MCF 10A (cell line): ENCODE measurements around the gene MAGI1. TPM values are rescaled to one million over a fixed set of nuclear protein-coding genes. Genes with fewer than 3 reads are reported as not detected.

Experiments used
- BruUV-seq: library from RNA; stranded (reverse); fragments of 400-500 nt; replicated peaks from 2 replicates; lab custom pipeline; 2021; lab: Mats Ljungman, UMichigan
- CTCF ChIA-PET: fragments of 300-600 bp; sonication (Branson Sonifier 250); formaldehyde crosslinking; extraction: SDS; loops from one replicate; lab custom pipeline; 2021; ENCODE audit warnings: antibody characterized with exemption, inconsistent platforms; lab: Yijun Ruan, JAX
- POLR2A ChIA-PET: fragments of 300-600, 350-650 bp; sonication (Branson Sonifier 250); formaldehyde crosslinking; extraction: SDS; loops from one replicate; lab custom pipeline; 2020; ENCODE audit warnings: antibody characterized with exemption, inconsistent platforms; lab: Yijun Ruan, JAX
- DNase-seq: peaks from one replicate; pipeline ENCODE4 v3.0.0-alpha.2; 2018; ENCODE audit not compliant: unreplicated experiment
- H3K27ac Mint-ChIP-seq: one replicate; pipeline ENCODE4 v1.8.0; 2022; ENCODE audit warnings: mild to moderate bottlenecking, low read depth, mixed read lengths; ENCODE audit not compliant: unreplicated experiment
- H3K27me3 Mint-ChIP-seq: one replicate; pipeline ENCODE4 v1.8.0; 2022; ENCODE audit warnings: mixed read lengths; ENCODE audit not compliant: insufficient read depth, unreplicated experiment
- H3K36me3 Mint-ChIP-seq: one replicate; pipeline ENCODE4 v1.8.0; 2022; ENCODE audit warnings: mild to moderate bottlenecking, moderate library complexity, mixed read lengths; ENCODE audit not compliant: insufficient read depth, unreplicated experiment
- H3K4me1 Mint-ChIP-seq: one replicate; pipeline ENCODE4 v1.8.0; 2022; ENCODE audit warnings: mixed read lengths; ENCODE audit not compliant: insufficient read depth, unreplicated experiment
- H3K4me3 Mint-ChIP-seq: one replicate; pipeline ENCODE4 v1.8.0; 2022; ENCODE audit warnings: mild to moderate bottlenecking, moderate library complexity, mixed read lengths; ENCODE audit not compliant: unreplicated experiment
- H3K9me3 Mint-ChIP-seq: one replicate; pipeline ENCODE4 v1.8.0; 2022; ENCODE audit warnings: mixed read lengths; ENCODE audit not compliant: unreplicated experiment
- intact Hi-C: fragments of 100-400 bp; cut with micrococcal nuclease; formaldehyde crosslinking; loops from 2 replicates; pipeline ENCODE4 v1.14.1; 2022
- total RNA-seq: library from RNA; stranded (reverse); gene quantifications from 2 replicates; pipeline ENCODE4 v1.2.3, GENCODE V29; 2022
- TF ChIP-seq, protein P1 (sequence below): fragments of 200-600 bp; IDR thresholded peaks from one replicate; pipeline ENCODE4 v1.8.0; 2022; ENCODE audit warnings: antibody characterized with exemption, mild to moderate bottlenecking; ENCODE audit not compliant: unreplicated experiment

MAGI1 gene
- total RNA-seq, 1 experiment from 2014 or later: 6.2 TPM

DNA sequence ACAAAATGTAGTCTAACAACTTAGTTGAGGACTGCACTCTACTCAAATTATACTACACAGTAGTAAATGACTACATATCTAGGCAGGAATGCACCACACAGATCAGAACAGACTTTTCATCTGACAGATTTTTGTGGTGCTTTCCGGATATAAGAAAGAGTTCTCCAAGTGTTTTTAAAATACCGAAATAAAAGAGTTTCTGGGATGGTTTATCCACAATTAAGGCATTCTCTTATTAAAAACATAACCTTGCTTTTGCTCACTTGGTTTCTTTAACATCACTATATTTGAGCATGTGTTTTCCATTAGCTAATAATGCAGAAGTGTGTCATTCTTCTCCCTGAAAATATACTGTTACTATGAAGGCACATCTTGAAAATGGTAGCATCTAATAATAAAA lies 132.9 kb downstream of the MAGI1 start:
- no peaks in the 10 kb centered on the region for H3K27me3 Mint-ChIP-seq
- peaks cover 18% of the 10 kb centered on the region for H3K4me1 Mint-ChIP-seq
- no peak for DNase-seq
- H3K4me3 Mint-ChIP-seq: no peak overlapping the region
- intact Hi-C loops: no loop called here
- H3K27ac Mint-ChIP-seq: no peak overlapping the region
- peaks cover 5% of the 10 kb centered on the region for H3K36me3 Mint-ChIP-seq
- BruUV-seq: no TSS peak
- POLR2A ChIA-PET: interaction anchor here (1.4 to 1.8 kb wide), 2 partner anchors 11 to 12 kb away, joined by 5 to 8 read pairs; no protein-coding TSS in a partner anchor
- CTCF ChIA-PET: interaction anchor here (0.6 kb wide), 2 partner anchors 18 to 219 kb away, joined by 3 read pairs; no protein-coding TSS in a partner anchor
- H3K9me3 Mint-ChIP-seq: no peaks in the 10 kb centered on the region
- TF ChIP-seq, protein P1, sequence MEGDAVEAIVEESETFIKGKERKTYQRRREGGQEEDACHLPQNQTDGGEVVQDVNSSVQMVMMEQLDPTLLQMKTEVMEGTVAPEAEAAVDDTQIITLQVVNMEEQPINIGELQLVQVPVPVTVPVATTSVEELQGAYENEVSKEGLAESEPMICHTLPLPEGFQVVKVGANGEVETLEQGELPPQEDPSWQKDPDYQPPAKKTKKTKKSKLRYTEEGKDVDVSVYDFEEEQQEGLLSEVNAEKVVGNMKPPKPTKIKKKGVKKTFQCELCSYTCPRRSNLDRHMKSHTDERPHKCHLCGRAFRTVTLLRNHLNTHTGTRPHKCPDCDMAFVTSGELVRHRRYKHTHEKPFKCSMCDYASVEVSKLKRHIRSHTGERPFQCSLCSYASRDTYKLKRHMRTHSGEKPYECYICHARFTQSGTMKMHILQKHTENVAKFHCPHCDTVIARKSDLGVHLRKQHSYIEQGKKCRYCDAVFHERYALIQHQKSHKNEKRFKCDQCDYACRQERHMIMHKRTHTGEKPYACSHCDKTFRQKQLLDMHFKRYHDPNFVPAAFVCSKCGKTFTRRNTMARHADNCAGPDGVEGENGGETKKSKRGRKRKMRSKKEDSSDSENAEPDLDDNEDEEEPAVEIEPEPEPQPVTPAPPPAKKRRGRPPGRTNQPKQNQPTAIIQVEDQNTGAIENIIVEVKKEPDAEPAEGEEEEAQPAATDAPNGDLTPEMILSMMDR: no peak

DNA sequence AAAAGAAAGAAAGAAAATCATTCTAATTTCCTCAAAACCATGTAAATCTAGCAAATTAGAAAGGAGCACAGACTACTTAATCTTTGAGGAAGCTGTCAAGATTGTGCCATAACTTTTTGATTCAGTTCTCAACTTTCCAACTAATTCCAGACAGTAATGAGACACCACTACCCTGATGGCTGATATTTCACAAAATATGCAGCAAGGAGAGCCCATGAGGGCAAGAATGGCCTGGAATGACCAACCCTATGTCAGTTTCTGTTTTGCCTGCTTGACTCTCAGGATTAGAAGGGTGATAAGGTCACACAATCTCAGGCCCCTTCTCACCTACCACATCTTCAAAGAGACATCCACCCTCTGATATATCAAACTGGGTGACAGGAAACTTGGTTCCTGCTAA lies 134.7 kb downstream of the MAGI1 start:
- CTCF ChIA-PET: interaction anchor here (1.0 kb wide), 1 partner anchor 120 kb away, joined by 4 read pairs; no protein-coding TSS in a partner anchor
- intact Hi-C loops: no loop called here
- Mint-ChIP-seq H3K27me3 (no peaks in the 10 kb centered on the region), H3K9me3 (no peaks in the 10 kb centered on the region), H3K4me1 (peaks cover 18% of the 10 kb centered on the region), H3K27ac (no peak overlapping the region), H3K4me3 (no peak overlapping the region), H3K36me3 (peaks cover 5% of the 10 kb centered on the region)
- TF ChIP-seq, protein P1: no peak
- POLR2A ChIA-PET: interaction anchor here (1.8 kb wide), 1 partner anchor 9 kb away, joined by 8 read pairs; no protein-coding TSS in a partner anchor
- no TSS peak for BruUV-seq
- no peak for DNase-seq

DNA sequence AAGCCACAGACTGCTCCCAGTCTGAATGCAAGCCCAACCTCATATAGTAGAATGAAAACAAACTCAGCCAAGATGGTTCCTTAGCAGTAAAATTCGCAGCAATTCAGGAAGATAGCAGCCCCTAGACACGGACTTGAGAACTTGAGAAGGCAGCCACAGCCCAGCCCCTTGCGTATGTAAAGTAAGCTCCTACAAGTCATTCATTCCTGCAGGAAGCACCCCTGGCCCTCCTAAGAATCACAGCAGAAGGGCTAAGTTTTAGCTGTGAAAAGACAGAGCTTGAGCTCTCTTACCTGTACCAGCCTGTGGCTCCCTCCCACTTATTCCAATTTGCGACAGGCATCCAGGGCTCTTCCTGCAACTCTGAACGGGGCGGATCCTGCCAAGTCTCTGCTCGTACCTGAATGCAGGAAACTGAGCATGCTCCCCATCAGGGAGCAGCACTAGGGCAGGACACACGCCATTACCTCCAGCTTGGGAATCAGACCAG lies 136.4 kb downstream of the MAGI1 start:
- Mint-ChIP-seq H3K27me3 (no peaks in the 10 kb centered on the region), H3K4me3 (peak overlapping the region; percentile 41), H3K9me3 (no peaks in the 10 kb centered on the region), H3K4me1 (peaks cover 18% of the 10 kb centered on the region), H3K27ac (no peak overlapping the region), H3K36me3 (no peaks in the 10 kb centered on the region)
- no TSS peak for BruUV-seq
- TF ChIP-seq, protein P1: no peak
- POLR2A ChIA-PET: interaction anchor here (0.6 to 1.3 kb wide), 5 partner anchors 48 to 140 kb away, joined by 3 to 5 read pairs (median 4); no protein-coding TSS in a partner anchor
- DNase-seq: no peak
- intact Hi-C loops: no loop called here
- CTCF ChIA-PET: interaction anchor here (0.6 to 1.1 kb wide), 6 partner anchors 9 to 1484 kb away, joined by 3 to 4 read pairs (median 3); no protein-coding TSS in a partner anchor

DNA sequence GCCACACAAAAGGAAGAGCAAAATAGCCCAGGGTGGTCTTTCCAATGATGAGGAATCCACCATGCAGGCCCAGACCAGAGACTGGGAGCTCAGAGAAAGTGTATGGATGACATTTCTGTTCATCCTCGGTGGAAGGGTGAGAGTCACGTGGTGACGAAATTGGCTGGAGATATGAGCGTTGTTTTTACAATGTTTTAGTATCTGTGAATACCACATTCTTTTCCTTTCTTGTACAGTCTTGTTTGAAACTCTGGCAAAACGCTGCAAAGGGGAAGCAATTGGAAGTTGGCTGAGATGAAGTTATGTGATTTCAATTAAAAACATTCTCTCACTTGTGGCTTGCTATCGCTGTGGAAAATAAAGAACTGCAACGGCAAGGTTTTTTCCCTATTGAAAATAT lies 137.5 kb downstream of the MAGI1 start:
- H3K27ac Mint-ChIP-seq: no peak overlapping the region
- intact Hi-C loops: no loop called here
- no TSS peak for BruUV-seq
- no peak overlapping the region for H3K4me3 Mint-ChIP-seq
- CTCF ChIA-PET: interaction anchor here (0.5 kb wide), 2 partner anchors 294 to 407 kb away, joined by 3 read pairs; no protein-coding TSS in a partner anchor
- no peaks in the 10 kb centered on the region for H3K27me3 Mint-ChIP-seq
- POLR2A ChIA-PET: no interaction called here
- TF ChIP-seq, protein P1: no peak
- no peaks in the 10 kb centered on the region for H3K9me3 Mint-ChIP-seq
- no peaks in the 10 kb centered on the region for H3K36me3 Mint-ChIP-seq
- peaks cover 18% of the 10 kb centered on the region for H3K4me1 Mint-ChIP-seq
- DNase-seq: no peak
